ENCODE measurements around the gene PCDHA5. TPM values are rescaled to one million over a fixed set of nuclear protein-coding genes. Genes with fewer than 3 reads are reported as not detected.
"Not testable (repeated sequence)": the region's sequence is repeated elsewhere in the genome, so short reads cannot be mapped to it uniquely, and the experiment has no call there.

Gene PCDHA5
- total RNA-seq, result not detected

- ChIA-PET POLR2A (no interaction called here), CTCF (interaction anchor here (2.2 kb wide), 1 partner anchor 14 kb away, joined by 7 read pairs; the partner anchor contains the start of gene PCDHA4)
- Mint-ChIP-seq H3K4me1 (no peaks in the 10 kb centered on the region), H3K27me3 (no peaks in the 10 kb centered on the region), H3K4me3 (no peak within 1 kb of the TSS), H3K27ac (no peak within 1 kb of the TSS), H3K9me3 (peaks cover 8% of the 10 kb centered on the region), H3K36me3 (ENCODE audit: low read depth) (no peaks in the 10 kb centered on the region)
- DNase-seq, result peak; percentile 24
These were observed at the start of gene PCDHA5 for GRCh38 chr5:140821375-140822280. Gene PCDHA5, plus strand, starts transcription at chr5:140821613.

- DNase-seq, result no peak
- POLR2A ChIA-PET, result no interaction called here
- no peaks in the 10 kb centered on the region for H3K36me3 Mint-ChIP-seq (ENCODE audit: low read depth)
- no peak overlapping the region for H3K27ac Mint-ChIP-seq
- peaks cover 47% of the 10 kb centered on the region for H3K9me3 Mint-ChIP-seq
- no peak overlapping the region for H3K4me3 Mint-ChIP-seq
- CTCF ChIA-PET, result no interaction called here
- no peaks in the 10 kb centered on the region for H3K4me1 Mint-ChIP-seq
- H3K27me3 Mint-ChIP-seq, result no peaks in the 10 kb centered on the region
These were observed 40.9 kb upstream of the PCDHA5 start for GRCh38 chr5:140780512-140780911.

GRCh38 chr5:140785905-140786686 is 35.3 kb upstream of the PCDHA5 start, which contains the start of gene PCDHA1:
Gene PCDHA1, plus strand, starts transcription at chr5:140786140.
- Mint-ChIP-seq H3K4me1 (peaks cover 1% of the 10 kb centered on the region), H3K27ac (no peak within 1 kb of the TSS), H3K36me3 (ENCODE audit: low read depth) (no peaks in the 10 kb centered on the region), H3K9me3 (peaks cover 31% of the 10 kb centered on the region), H3K4me3 (no peak within 1 kb of the TSS), H3K27me3 (peaks cover 4% of the 10 kb centered on the region)
- no peak for DNase-seq
- POLR2A ChIA-PET, result no interaction called here
- CTCF ChIA-PET, result interaction anchor here (1.0 kb wide), 1 partner anchor 9 kb away, joined by 3 read pairs; the partner anchor contains the start of gene PCDHA2

- H3K27me3 Mint-ChIP-seq; H3K4me1 Mint-ChIP-seq; H3K36me3 Mint-ChIP-seq (ENCODE audit: low read depth); POLR2A ChIA-PET; H3K4me3 Mint-ChIP-seq; DNase-seq; H3K27ac Mint-ChIP-seq: not testable (repeated sequence)
- H3K9me3 Mint-ChIP-seq, result peaks cover 27% of the 10 kb centered on the region
- CTCF ChIA-PET, result interaction anchor here (1.0 kb wide), 1 partner anchor 8 kb away, joined by 3 read pairs; the partner anchor contains the start of gene PCDHA2
These were observed 34.0 kb upstream of the PCDHA5 start for GRCh38 chr5:140787422-140787821.

- H3K9me3 Mint-ChIP-seq, result peaks cover 24% of the 10 kb centered on the region
- H3K27ac Mint-ChIP-seq; H3K36me3 Mint-ChIP-seq (ENCODE audit: low read depth); DNase-seq; CTCF ChIA-PET; H3K4me1 Mint-ChIP-seq; H3K4me3 Mint-ChIP-seq; POLR2A ChIA-PET; H3K27me3 Mint-ChIP-seq: not testable (repeated sequence)
These were observed 33.4 kb upstream of the PCDHA5 start for GRCh38 chr5:140787849-140788504.

- CTCF ChIA-PET, result no interaction called here
- no peak overlapping the region for H3K27ac Mint-ChIP-seq
- POLR2A ChIA-PET, result no interaction called here
- H3K36me3 Mint-ChIP-seq (ENCODE audit: low read depth), result no peaks in the 10 kb centered on the region
- DNase-seq, result no peak
- H3K4me3 Mint-ChIP-seq, result no peak overlapping the region
- H3K27me3 Mint-ChIP-seq, result peaks cover 8% of the 10 kb centered on the region
- peaks cover 34% of the 10 kb centered on the region for H3K9me3 Mint-ChIP-seq
- no peaks in the 10 kb centered on the region for H3K4me1 Mint-ChIP-seq
These were observed 30.3 kb upstream of the PCDHA5 start for GRCh38 chr5:140791089-140791488.

GRCh38 chr5:140794595-140795258 is 26.7 kb upstream of the PCDHA5 start, which contains the start of gene PCDHA2:
Gene PCDHA2, plus strand, starts transcription at chr5:140794852.
- peaks cover 4% of the 10 kb centered on the region for H3K27me3 Mint-ChIP-seq

GRCh38 chr5:140795259-140795641 is 26.2 kb upstream of the PCDHA5 start:
- Mint-ChIP-seq H3K27ac (no peak overlapping the region), H3K9me3 (peaks cover 28% of the 10 kb centered on the region), H3K27me3 (peaks cover 5% of the 10 kb centered on the region), H3K36me3 (ENCODE audit: low read depth) (no peaks in the 10 kb centered on the region), H3K4me3 (no peak overlapping the region), H3K4me1 (no peaks in the 10 kb centered on the region)
- CTCF ChIA-PET, result interaction anchor here (1.2 kb wide), 1 partner anchor 9 kb away, joined by 3 read pairs; no protein-coding TSS in a partner anchor
- POLR2A ChIA-PET, result no interaction called here
- DNase-seq, result no peak

More at GRCh38 chr5:140794595-140795258, 26.7 kb upstream of the PCDHA5 start, which contains the start of gene PCDHA2:
- CTCF ChIA-PET, result interaction anchor here (1.2 kb wide), 1 partner anchor 8 kb away, joined by 3 read pairs; no protein-coding TSS in a partner anchor
- POLR2A ChIA-PET, result no interaction called here
- no peak for DNase-seq
- no peak within 1 kb of the TSS for H3K27ac Mint-ChIP-seq
- H3K4me3 Mint-ChIP-seq, result no peak within 1 kb of the TSS
- peaks cover 27% of the 10 kb centered on the region for H3K9me3 Mint-ChIP-seq
- H3K4me1 Mint-ChIP-seq, result no peaks in the 10 kb centered on the region
- H3K36me3 Mint-ChIP-seq (ENCODE audit: low read depth), result no peaks in the 10 kb centered on the region

GRCh38 chr5:140796072-140796717 is 25.2 kb upstream of the PCDHA5 start:
- CTCF ChIA-PET; DNase-seq; H3K27me3 Mint-ChIP-seq; POLR2A ChIA-PET; H3K4me1 Mint-ChIP-seq; H3K4me3 Mint-ChIP-seq; H3K27ac Mint-ChIP-seq; H3K36me3 Mint-ChIP-seq (ENCODE audit: low read depth): not testable (repeated sequence)
- H3K9me3 Mint-ChIP-seq, result peaks cover 28% of the 10 kb centered on the region

GRCh38 chr5:140796718-140797095 is 24.7 kb upstream of the PCDHA5 start:
- DNase-seq, result no peak
- Mint-ChIP-seq H3K4me1 (no peaks in the 10 kb centered on the region), H3K9me3 (peaks cover 32% of the 10 kb centered on the region), H3K27me3 (peaks cover 5% of the 10 kb centered on the region), H3K36me3 (ENCODE audit: low read depth) (no peaks in the 10 kb centered on the region), H3K4me3 (no peak overlapping the region), H3K27ac (no peak overlapping the region)
- CTCF ChIA-PET, result no interaction called here
- POLR2A ChIA-PET, result no interaction called here

GRCh38 chr5:140800816-140801493 is 20.5 kb upstream of the PCDHA5 start, which contains the start of gene PCDHA3:
Gene PCDHA3, plus strand, starts transcription at chr5:140801057.
- Mint-ChIP-seq H3K27ac (peak within 1 kb of the TSS; percentile 50), H3K4me3 (no peak within 1 kb of the TSS), H3K36me3 (ENCODE audit: low read depth) (no peaks in the 10 kb centered on the region), H3K9me3 (peaks cover 24% of the 10 kb centered on the region), H3K27me3 (peaks cover 1% of the 10 kb centered on the region), H3K4me1 (no peaks in the 10 kb centered on the region)
- POLR2A ChIA-PET, result no interaction called here
- CTCF ChIA-PET, result no interaction called here
- no peak for DNase-seq
